Measurements from ENCODE around the gene TWF2. TPM values are rescaled to one million over a fixed set of nuclear protein-coding genes. Genes with fewer than 3 reads are reported as not detected.

Gene TWF2
- total and polyA plus RNA-seq, 2 of the 13 experiments (the other 11 are each of a cell fraction or from before 2014, with no cell fraction given): 45.5 to 108 TPM

DNA sequence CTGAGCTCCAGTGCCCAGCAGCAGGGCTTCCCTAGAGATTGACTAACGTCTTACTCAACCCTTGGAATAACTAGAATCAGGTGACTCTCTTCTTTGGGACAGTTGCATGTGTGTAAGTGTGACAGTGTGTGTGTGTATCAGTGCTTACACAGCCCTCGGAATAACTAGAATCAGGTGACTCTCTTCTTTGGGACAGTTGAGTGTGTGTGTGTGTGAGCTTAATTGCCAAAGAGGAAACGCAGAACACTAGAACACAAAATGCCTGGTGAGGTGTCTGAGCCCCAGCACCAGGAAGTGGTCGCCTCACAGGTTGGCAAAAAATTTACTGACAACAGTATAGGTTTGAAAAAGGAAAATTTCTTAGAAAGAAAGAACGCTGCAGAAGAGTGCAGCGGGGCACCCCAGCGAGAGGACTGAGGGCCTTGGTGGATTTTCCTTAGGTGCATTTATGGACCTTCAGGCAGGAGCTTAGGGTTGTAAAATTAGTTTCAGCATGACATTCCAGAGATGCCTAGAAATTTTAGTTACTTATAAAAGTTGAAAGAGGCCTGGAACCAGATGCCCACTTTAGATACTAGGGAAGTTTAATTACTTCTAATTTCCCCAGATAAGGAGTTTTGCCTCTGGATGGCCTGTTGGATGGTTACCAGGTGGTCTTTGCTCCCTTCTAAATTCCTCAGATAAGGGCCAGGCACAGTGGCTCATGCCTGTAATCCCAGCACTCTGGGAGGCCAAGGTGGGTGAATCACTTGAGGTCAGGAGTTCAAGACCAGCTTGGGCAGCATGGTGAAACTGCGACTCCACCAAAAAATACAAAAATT is 43.2 kb upstream of the TWF2 start:
- H3K36me3 ChIP-seq (replicated peaks in 1 of 2; ENCODE audit: control insufficient read depth in 1 of 2, insufficient read depth in 2 of 2, low read length in 2 of 2): no peaks in the 10 kb centered on the region
- no peaks in the 10 kb centered on the region for H3K9me3 ChIP-seq (ENCODE audit: low read length)
- H3K27ac ChIP-seq (ENCODE audit: extremely low read length, insufficient read depth, low read length): peak overlapping the region; percentile 55
- ChIA-PET POLR2A (interaction anchor here (1.1 to 9.0 kb wide), 4 partner anchors 8 to 46 kb away, joined by 3 to 126 read pairs (median 6); partner anchors contain the start of gene TWF2), CTCF (ENCODE audit: low intra/inter-chr PET ratio, low total read pairs) (no interaction called here)
- ATAC-seq: no peak
- peaks cover 77% of the 10 kb centered on the region for H3K4me1 ChIP-seq (ENCODE audit: insufficient read depth, low read length)
- FAIRE-seq: peak; percentile 28
- H3K4me3 ChIP-seq (replicated peaks in 1 of 3; ENCODE audit: insufficient read depth in 1 of 3, low read depth in 2 of 3, low read length in 3 of 3): no peak overlapping the region
- BruUV-seq (replicated peaks): no TSS peak
- H3K4me2 ChIP-seq (ENCODE audit: low read depth, low read length): no peak overlapping the region
- no peaks in the 10 kb centered on the region; a peak in 1 of 5 replicates for H3K27me3 ChIP-seq (ENCODE audit: control insufficient read depth in 1 of 2, insufficient read depth in 2 of 2, low read length in 2 of 2)
- H3K9ac ChIP-seq (ENCODE audit: insufficient read depth, low read depth, low read length): no peak overlapping the region
- no peak overlapping the region for H2AFZ ChIP-seq (ENCODE audit: low read length)
- intact Hi-C loops (cut with micrococcal nuclease; ENCODE audit: unreplicated experiment) (loop anchor here (10.0 kb wide), 1 partner anchor 467 kb away; no protein-coding TSS in a partner anchor), in situ Hi-C loops (cut with HindIII; ENCODE audit: extremely low pct_ligation_motif_present, low pct_unique_long_range_greater_than_20kb) (no loop called here)
- peaks cover 6% of the 10 kb centered on the region for H4K20me1 ChIP-seq (ENCODE audit: insufficient read depth, low read length)
- H3K79me2 ChIP-seq (ENCODE audit: insufficient read depth, low read length): peaks cover 17% of the 10 kb centered on the region
- WGBS (ENCODE audit: low lambda C conversion rate): 67% methylated on average over 8 of the region's 8 CpGs
- peak; percentile 59 for DNase-seq (ENCODE audit: low spot score)
- TF ChIP-seq, protein P1, sequence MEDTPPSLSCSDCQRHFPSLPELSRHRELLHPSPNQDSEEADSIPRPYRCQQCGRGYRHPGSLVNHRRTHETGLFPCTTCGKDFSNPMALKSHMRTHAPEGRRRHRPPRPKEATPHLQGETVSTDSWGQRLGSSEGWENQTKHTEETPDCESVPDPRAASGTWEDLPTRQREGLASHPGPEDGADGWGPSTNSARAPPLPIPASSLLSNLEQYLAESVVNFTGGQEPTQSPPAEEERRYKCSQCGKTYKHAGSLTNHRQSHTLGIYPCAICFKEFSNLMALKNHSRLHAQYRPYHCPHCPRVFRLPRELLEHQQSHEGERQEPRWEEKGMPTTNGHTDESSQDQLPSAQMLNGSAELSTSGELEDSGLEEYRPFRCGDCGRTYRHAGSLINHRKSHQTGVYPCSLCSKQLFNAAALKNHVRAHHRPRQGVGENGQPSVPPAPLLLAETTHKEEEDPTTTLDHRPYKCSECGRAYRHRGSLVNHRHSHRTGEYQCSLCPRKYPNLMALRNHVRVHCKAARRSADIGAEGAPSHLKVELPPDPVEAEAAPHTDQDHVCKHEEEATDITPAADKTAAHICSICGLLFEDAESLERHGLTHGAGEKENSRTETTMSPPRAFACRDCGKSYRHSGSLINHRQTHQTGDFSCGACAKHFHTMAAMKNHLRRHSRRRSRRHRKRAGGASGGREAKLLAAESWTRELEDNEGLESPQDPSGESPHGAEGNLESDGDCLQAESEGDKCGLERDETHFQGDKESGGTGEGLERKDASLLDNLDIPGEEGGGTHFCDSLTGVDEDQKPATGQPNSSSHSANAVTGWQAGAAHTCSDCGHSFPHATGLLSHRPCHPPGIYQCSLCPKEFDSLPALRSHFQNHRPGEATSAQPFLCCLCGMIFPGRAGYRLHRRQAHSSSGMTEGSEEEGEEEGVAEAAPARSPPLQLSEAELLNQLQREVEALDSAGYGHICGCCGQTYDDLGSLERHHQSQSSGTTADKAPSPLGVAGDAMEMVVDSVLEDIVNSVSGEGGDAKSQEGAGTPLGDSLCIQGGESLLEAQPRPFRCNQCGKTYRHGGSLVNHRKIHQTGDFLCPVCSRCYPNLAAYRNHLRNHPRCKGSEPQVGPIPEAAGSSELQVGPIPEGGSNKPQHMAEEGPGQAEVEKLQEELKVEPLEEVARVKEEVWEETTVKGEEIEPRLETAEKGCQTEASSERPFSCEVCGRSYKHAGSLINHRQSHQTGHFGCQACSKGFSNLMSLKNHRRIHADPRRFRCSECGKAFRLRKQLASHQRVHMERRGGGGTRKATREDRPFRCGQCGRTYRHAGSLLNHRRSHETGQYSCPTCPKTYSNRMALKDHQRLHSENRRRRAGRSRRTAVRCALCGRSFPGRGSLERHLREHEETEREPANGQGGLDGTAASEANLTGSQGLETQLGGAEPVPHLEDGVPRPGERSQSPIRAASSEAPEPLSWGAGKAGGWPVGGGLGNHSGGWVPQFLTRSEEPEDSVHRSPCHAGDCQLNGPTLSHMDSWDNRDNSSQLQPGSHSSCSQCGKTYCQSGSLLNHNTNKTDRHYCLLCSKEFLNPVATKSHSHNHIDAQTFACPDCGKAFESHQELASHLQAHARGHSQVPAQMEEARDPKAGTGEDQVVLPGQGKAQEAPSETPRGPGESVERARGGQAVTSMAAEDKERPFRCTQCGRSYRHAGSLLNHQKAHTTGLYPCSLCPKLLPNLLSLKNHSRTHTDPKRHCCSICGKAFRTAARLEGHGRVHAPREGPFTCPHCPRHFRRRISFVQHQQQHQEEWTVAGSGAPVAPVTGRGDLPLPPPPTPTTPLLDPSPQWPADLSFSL (CRISPR knock-in tag; IDR thresholded peaks at IDR 0.05): 0 out of 2 replicates have a peak, but pooled peaks have one; percentile 12
- TF ChIP-seq DNMT1 (CRISPR knock-in tag; IDR thresholded peaks at IDR 0.05) (no peak), TEAD3 (CRISPR knock-in tag; optimal IDR thresholded peaks at IDR 0.05; ENCODE audit: borderline replicate concordance) (peak; percentile 54), PHF21A (CRISPR knock-in tag; IDR thresholded peaks at IDR 0.05) (peak; percentile 56), RARA (CRISPR knock-in tag; IDR thresholded peaks at IDR 0.05) (peak; percentile 89), NR2F1 (CRISPR knock-in tag; IDR thresholded peaks at IDR 0.05) (0 out of 4 replicates have a peak, but pooled peaks of 1 of the 2 experiments have one; percentile 29)
- TF ChIP-seq, protein P2, sequence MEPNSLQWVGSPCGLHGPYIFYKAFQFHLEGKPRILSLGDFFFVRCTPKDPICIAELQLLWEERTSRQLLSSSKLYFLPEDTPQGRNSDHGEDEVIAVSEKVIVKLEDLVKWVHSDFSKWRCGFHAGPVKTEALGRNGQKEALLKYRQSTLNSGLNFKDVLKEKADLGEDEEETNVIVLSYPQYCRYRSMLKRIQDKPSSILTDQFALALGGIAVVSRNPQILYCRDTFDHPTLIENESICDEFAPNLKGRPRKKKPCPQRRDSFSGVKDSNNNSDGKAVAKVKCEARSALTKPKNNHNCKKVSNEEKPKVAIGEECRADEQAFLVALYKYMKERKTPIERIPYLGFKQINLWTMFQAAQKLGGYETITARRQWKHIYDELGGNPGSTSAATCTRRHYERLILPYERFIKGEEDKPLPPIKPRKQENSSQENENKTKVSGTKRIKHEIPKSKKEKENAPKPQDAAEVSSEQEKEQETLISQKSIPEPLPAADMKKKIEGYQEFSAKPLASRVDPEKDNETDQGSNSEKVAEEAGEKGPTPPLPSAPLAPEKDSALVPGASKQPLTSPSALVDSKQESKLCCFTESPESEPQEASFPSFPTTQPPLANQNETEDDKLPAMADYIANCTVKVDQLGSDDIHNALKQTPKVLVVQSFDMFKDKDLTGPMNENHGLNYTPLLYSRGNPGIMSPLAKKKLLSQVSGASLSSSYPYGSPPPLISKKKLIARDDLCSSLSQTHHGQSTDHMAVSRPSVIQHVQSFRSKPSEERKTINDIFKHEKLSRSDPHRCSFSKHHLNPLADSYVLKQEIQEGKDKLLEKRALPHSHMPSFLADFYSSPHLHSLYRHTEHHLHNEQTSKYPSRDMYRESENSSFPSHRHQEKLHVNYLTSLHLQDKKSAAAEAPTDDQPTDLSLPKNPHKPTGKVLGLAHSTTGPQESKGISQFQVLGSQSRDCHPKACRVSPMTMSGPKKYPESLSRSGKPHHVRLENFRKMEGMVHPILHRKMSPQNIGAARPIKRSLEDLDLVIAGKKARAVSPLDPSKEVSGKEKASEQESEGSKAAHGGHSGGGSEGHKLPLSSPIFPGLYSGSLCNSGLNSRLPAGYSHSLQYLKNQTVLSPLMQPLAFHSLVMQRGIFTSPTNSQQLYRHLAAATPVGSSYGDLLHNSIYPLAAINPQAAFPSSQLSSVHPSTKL (CRISPR knock-in tag; IDR thresholded peaks at IDR 0.05): peak; percentile 38
